NCI-H2029 (cell line): ENCODE results near the gene EXPH5.

Experiments used
- DNase-seq: peaks from one replicate; lab custom pipeline; 2025; lab: John Stamatoyannopoulos, UW

EXPH5 gene

GRCh38 chr11:108511851-108512474 lies 81.6 kb downstream of the EXPH5 start:
- DNase-seq, result no peak

- no peak for DNase-seq
Measured at GRCh38 chr11:108508653-108509593, 84.6 kb downstream of the EXPH5 start.

DNA sequence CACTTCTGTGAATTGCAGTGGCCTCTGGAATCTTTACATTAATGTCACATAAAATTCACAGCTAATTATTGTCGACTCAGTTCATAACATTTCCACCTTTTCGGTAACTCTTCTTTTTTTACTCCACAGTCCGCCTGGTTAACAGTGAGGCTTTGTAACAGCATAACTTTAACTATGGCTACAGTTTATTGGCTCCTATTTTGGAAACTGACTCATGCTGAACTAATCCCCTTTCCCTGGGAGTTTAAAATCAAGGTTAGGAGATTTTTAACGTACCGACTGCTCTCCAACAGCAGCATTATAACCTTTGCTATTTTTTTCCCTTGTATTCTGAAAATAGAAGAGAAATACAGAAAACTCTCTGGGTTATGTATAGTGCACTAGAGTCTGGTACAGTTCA lies 92.2 kb downstream of the EXPH5 start:
- no peak for DNase-seq

DNA sequence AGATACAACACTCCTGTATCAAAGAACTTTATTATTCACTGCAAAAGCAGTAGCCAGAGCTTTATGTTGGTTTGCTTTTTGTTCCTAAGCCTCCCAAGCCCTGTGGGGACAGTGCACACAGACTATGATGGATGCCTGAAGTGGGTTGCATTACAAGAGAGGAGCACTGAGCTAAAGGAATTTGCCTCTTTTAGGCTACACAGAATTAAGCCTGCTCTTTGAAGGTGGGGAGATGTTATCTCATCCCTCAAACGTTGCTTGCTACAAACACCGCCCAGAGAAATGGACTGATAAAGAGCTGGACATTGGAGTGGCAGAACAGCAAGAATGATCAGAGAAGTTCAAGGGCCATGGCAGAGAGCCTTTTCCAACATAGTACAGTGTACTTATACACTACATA lies 92.8 kb downstream of the EXPH5 start:
- DNase-seq, result no peak

- no peak for DNase-seq
Measured at GRCh38 chr11:108500169-108500568, 93.4 kb downstream of the EXPH5 start.

- DNase-seq, result no peak
Measured at GRCh38 chr11:108498816-108499408, 94.7 kb downstream of the EXPH5 start.

DNA sequence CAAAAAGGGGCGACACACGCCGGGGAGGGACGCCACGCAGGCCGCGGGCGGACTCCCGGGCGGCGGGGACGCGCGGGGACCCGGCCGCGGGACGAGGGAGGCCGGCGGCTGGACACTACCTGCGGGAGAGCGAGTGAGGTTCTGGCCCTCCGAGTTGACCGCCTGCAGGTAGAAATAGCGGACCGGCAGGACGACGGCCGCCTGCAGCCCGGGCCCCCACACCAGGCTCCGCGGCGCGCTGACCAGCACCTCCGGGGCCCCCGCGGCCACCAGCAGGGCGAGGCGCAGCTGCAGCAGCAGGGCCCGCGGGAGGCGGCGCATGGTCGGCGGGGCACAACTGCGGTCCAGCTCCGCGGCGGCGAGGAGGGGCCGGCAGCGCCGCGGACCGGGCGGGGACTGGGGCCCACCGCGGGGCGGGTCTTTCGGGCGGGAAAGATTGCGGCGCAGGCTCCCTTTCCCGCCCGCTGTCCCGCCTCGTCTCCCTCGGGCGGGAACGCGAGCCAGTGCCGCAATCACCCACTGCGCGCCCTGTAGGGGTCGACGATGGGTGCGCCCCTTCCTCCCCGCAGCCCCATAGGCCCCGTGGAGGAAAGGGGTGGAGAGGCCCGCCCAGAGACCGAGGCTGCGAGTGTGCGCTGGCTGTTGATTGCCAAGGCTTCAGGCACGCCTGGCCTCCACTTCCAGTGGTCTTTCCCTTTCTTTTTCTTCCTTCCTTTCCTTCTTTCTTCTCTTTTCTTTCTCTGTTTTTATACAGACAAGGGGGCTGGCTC lies 95.3 kb downstream of the EXPH5 start, which contains the start of gene POGLUT3:
TSS of gene POGLUT3 (minus strand) at position 339 of the 770 bp plus-strand sequence. CDS start at position 321, 18 bp downstream.
- DNase-seq, result peak; percentile 40

DNA sequence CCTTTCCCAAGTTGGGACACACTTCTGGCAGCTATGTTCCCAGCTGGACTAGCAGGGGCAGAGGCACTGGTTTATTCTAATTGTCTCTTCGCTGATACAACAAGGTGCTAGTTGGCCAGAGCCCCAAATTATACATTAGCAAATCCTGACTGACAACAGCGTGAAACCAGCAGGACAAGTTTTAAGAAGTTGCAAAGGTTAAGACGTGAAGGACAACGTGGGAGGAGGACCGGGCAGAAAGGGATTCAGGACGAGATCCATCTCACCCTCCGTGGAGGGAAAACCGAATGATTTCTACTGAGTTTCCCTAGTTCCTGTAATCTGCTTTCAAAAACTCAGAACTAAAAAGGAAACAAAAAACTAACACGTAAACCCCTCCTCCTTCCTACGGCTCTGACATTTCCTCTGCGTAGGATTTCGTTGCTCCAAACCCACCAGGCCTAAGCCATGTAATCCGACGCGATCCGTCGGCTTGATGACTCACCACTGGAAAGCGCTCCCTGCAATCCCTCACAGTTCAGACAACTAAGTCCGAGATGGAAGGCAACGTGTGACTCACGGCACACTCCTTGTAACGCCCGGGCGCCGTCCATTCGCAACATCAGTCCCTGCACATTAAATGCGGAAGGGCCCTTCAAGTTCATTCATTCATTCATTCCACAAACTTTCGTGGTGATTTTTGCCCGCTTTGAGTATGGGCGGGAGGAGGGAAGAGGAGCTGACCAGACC lies 96.1 kb downstream of the EXPH5 start:
- peak; percentile 84 for DNase-seq

DNA sequence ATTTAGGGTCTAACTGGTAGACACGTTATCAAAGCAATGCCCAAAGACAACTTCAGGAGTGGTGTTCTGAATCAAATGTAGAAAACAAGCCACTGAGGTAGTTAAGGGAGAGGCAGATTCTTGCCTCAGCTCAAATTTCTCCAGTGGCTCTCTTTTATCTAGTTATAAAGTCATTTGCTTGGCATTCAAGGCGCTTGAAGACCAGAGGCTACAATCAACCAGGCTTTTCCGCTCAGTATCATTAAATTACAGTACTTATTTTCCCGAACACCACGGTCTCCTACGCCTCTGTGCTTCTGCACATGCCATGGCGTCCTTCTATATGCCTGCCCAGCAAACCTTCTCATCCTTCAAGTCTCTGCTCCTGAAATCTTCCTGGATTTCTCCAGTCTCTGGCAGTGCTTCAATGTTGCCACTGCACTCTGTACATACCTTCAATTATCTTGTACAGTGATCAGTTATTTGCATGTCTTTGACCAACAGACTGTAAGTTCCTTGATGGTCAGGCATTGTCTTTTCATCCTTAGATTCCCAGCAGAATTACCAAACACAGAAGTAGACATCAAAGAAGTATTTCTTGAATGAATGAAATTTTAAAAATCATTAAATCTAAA lies 96.8 kb downstream of the EXPH5 start:
- no peak for DNase-seq

DNA sequence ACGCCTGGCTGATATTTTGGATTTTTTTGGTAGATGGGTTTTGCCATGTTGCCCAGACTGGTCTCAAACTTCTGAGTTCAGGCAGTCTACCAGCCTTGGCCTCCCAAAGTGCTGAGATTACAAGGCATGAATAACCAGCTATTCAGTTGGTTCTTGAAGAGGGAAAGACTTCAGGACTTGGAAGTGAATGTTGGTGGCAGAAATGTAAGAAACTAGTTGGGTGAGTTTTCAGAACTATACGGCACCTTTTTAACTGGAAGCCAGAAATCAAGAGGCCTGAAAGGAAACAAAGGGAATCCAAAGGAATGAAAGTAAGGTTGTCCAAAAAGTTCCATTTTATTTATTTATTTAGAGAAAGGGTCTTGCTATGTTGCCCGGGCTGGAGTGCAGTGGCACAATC lies 98.2 kb downstream of the EXPH5 start:
- no peak for DNase-seq

DNA sequence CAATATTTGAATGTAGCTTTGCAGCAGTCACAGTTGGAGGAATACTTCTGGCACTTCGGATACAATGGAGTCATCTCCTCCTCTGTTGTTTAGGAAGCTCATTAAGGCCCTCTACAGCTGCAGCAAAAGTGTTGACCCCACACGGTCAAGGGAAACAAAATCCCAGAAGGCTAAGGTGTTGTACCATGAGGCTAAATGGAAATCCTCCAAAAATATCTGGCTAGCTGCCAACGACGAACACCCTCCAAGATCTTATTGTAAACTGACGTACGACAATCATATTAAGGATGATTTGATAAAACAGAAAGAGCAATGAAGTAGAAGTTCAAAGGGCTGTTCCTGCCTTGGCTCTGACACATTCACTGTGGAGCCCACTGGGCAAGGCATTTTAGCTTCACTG lies 99.4 kb downstream of the EXPH5 start:
- DNase-seq, result peak; percentile 26

- DNase-seq, result no peak
Measured at GRCh38 chr11:108491936-108492335, 101.6 kb downstream of the EXPH5 start.

DNA sequence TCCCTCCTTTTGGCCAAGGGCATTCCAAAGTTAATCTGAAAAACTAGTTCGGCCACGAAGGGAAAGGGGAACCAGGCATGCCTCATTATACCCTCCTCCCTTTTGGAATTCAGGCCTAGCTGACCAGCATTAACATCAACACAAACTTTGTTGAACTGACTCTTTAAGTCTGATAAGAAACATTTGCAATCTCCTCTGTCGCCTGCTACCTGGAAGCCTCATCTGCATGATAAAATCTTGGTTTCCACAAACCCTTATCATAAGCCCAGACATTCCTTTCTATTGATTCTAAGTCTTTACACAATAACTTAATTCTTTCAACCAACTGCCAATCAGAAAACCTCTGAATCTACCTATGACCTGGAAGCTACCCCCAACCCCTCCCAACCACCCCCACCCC lies 106.7 kb downstream of the EXPH5 start:
- no peak for DNase-seq

DNA sequence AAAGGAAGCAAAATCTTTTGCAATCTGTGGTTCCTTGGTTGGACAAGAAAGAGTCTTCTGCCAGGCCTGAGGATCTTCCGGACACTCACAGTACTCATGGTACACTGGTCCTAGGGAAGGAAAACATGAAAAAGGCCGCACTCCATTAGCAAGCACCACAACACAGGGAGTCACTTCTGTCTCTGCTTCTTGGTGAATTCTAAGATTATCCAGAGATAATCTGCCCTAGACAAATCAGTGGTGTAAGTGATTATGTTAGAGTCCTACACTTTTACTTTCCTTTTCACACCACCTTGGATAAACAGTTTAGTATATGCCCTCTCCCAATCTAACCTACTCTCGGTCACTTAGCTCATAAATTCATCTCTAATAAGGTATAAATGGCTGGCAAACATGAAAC lies 107.2 kb downstream of the EXPH5 start:
- no peak for DNase-seq

- no peak for DNase-seq
Measured at GRCh38 chr11:108483163-108483562, 110.4 kb downstream of the EXPH5 start.

DNA sequence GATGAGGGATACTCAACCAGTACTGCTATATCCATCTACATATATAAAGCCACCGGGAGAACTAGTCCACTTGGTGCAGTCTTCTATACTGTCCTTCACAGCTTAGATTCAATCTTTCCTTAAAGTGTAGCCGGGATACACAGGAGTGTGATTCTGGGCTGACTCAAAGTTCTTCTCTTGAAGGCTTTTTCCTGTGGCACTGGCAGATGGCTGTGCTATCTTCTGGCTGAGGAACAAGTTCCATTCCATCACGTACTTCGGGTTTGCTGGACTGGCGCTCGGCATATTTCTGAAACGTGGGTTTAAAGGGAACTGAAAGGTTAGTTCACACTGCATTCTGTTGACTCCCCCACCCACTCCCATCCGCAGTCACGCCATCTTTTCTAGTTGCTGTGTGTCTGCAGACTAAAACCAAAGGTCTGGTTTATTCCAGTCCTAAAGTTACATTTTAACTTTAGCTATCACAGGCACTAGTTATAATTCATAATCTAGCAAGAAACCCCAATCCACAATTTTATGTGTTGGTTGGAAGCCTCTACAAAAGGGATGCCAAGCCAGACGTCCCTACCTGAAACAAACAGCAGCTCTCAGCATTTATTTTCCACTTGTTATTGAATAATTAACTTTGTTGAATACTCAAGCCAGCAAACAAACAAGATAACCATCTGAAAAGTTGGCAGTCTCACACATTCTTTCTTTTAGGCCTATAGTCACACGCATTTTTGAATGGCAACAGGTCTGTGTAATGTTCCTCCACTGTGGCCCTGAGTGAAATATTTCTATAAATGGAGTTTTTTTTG lies 118.7 kb downstream of the EXPH5 start:
- DNase-seq, result no peak

- DNase-seq, result no peak
Measured at GRCh38 chr11:108472681-108473080, 120.9 kb downstream of the EXPH5 start.

DNA sequence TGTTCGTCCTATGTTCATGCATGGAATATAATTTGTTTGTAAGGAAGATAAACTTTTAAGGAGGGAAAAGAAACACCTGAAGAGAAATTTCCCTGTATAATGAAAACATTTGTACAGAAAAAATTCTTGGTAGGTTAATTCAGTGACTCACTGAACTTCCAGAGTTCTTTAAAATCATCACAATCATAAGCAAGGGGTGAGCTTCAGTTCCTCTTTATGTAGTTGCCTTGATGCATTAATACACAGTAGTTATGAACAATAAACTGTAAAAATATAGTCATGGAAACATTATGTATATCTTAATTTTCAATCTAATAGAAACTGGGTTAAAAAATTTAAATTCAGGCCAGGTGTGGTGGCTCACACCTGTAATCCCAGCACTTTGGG lies 125.1 kb downstream of the EXPH5 start:
- no peak for DNase-seq

GRCh38 chr11:108467091-108467823 lies 126.3 kb downstream of the EXPH5 start, which contains the start of gene C11orf65:
C11orf65 (minus strand) TSS chr11:108467529; CDS start chr11:108461559, 5,970 bp downstream.
- peak; percentile 98 for DNase-seq
